DND-41 (cell line): ENCODE results near the gene TDRD12.
"Not testable (repeated sequence)": the region's sequence is repeated elsewhere in the genome, so short reads cannot be mapped to it uniquely, and the experiment has no call there.

Source experiments
- ATAC-seq: fragments of 200-7000 bp; cut with Tn5 transposase; 3 replicates; pipeline ENCODE4 v1.9.1; 2021; ENCODE audit warnings: low read depth; ENCODE audit not compliant: insufficient read depth
- DNase-seq: peaks from one replicate; pipeline ENCODE4 v3.0.0-alpha.2; 2020
- H2AFZ ChIP-seq: 2 replicates; pipeline ENCODE4 v1.6.0; 2012; ENCODE audit warnings: low read depth, low read length
- H3K27ac ChIP-seq: 2 replicates; pipeline ENCODE4 v1.5.1; 2012; ENCODE audit warnings: low read length, inconsistent platforms
- H3K27me3 ChIP-seq: fragments of 200-600 bp; sonication (generic); 2 replicates; pipeline ENCODE4 v1.6.0; 2012; ENCODE audit warnings: low read length, mild to moderate bottlenecking, inconsistent platforms; ENCODE audit not compliant: insufficient read depth, poor library complexity
- H3K36me3 ChIP-seq: 2 replicates; pipeline ENCODE4 v1.5.1; 2012; ENCODE audit warnings: low read length, inconsistent platforms; ENCODE audit not compliant: insufficient read depth
- H3K4me1 ChIP-seq: 2 replicates; pipeline ENCODE4 v1.5.1; 2012; ENCODE audit warnings: mild to moderate bottlenecking, low read length; ENCODE audit not compliant: insufficient read depth
- H3K4me2 ChIP-seq: 2 replicates; pipeline ENCODE4 v1.6.0; 2012; ENCODE audit warnings: mild to moderate bottlenecking, moderate library complexity, low read length, inconsistent platforms; ENCODE audit not compliant: insufficient read depth
- H3K4me3 ChIP-seq, 2 experiments: fragments of 200-600 bp in 1 of 2; shearing (Covaris generic) in 1 of 2; 2 replicates each; pipeline ENCODE4 v1.5.1; 2012 to 2016; ENCODE audit warnings: inconsistent platforms in 2 of 2, low read length in 2 of 2, mild to moderate bottlenecking in 2 of 2, low read depth in 1 of 2, moderate library complexity in 1 of 2
- H3K79me2 ChIP-seq: 2 replicates; pipeline ENCODE4 v1.6.0; 2012; ENCODE audit warnings: low read length, inconsistent platforms; ENCODE audit not compliant: insufficient read depth
- H3K9ac ChIP-seq: 2 replicates; pipeline ENCODE4 v1.6.0; 2012; ENCODE audit warnings: low read depth, mild to moderate bottlenecking, inconsistent platforms, low read length, moderate library complexity
- H3K9me3 ChIP-seq: 2 replicates; pipeline ENCODE4 v1.5.1; 2012; ENCODE audit warnings: low read length, moderate library complexity, mild to moderate bottlenecking, inconsistent platforms; ENCODE audit not compliant: insufficient read depth, severe bottlenecking
- H4K20me1 ChIP-seq: 2 replicates; pipeline ENCODE4 v1.6.0; 2012; ENCODE audit warnings: low read length; ENCODE audit not compliant: insufficient read depth
- EZH2 ChIP-seq: IDR thresholded peaks from 3 replicates; pipeline ENCODE4 v1.6.1; 2012; ENCODE audit warnings: borderline replicate concordance, low read depth, mild to moderate bottlenecking, moderate library complexity, low read length, inconsistent platforms; ENCODE audit not compliant: severe bottlenecking
- TF ChIP-seq, protein P1 (sequence below): IDR thresholded peaks from 2 replicates; pipeline ENCODE4 v1.5.1; 2012; ENCODE audit warnings: borderline replicate concordance, low read length, moderate library complexity, mild to moderate bottlenecking; ENCODE audit not compliant: poor library complexity, severe bottlenecking; ENCODE audit errors: extremely low read depth

Gene TDRD12

GRCh38 chr19:32691291-32691951 lies 28.1 kb upstream of the TDRD12 start, which contains the start of gene NUDT19:
NUDT19 (plus strand) TSS chr19:32691821; CDS start chr19:32691961, 140 bp downstream.
- H3K36me3 ChIP-seq: peaks cover 22% of the 10 kb centered on the region
- DNase-seq: peak; percentile 91
- ATAC-seq: peak; percentile 91
- TF ChIP-seq, protein P1, sequence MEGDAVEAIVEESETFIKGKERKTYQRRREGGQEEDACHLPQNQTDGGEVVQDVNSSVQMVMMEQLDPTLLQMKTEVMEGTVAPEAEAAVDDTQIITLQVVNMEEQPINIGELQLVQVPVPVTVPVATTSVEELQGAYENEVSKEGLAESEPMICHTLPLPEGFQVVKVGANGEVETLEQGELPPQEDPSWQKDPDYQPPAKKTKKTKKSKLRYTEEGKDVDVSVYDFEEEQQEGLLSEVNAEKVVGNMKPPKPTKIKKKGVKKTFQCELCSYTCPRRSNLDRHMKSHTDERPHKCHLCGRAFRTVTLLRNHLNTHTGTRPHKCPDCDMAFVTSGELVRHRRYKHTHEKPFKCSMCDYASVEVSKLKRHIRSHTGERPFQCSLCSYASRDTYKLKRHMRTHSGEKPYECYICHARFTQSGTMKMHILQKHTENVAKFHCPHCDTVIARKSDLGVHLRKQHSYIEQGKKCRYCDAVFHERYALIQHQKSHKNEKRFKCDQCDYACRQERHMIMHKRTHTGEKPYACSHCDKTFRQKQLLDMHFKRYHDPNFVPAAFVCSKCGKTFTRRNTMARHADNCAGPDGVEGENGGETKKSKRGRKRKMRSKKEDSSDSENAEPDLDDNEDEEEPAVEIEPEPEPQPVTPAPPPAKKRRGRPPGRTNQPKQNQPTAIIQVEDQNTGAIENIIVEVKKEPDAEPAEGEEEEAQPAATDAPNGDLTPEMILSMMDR: no peak
- no peak for TF ChIP-seq EZH2
- H4K20me1 ChIP-seq: peaks cover 10% of the 10 kb centered on the region
- H3K4me3 ChIP-seq: peak within 1 kb of the TSS; percentile 46 to 89; a peak in 3 of 4 replicates
- H3K27ac ChIP-seq: peak within 1 kb of the TSS; percentile 71
- peak within 1 kb of the TSS; percentile 80 for H2AFZ ChIP-seq
- peak within 1 kb of the TSS; percentile 75 for H3K4me2 ChIP-seq
- H3K27me3 ChIP-seq: no peaks in the 10 kb centered on the region
- peaks cover 2% of the 10 kb centered on the region for H3K9me3 ChIP-seq
- peak within 1 kb of the TSS; percentile 94 for H3K9ac ChIP-seq
- peaks cover 52% of the 10 kb centered on the region for H3K79me2 ChIP-seq
- H3K4me1 ChIP-seq: peaks cover 45% of the 10 kb centered on the region

- peaks cover 29% of the 10 kb centered on the region for H3K36me3 ChIP-seq
- peaks cover 59% of the 10 kb centered on the region for H3K79me2 ChIP-seq
- H4K20me1 ChIP-seq: peaks cover 15% of the 10 kb centered on the region
- H3K4me3 ChIP-seq: peak overlapping the region; percentile 46 to 89; a peak in 3 of 4 replicates
- peaks cover 45% of the 10 kb centered on the region for H3K4me1 ChIP-seq
- peaks cover 2% of the 10 kb centered on the region for H3K9me3 ChIP-seq
- no peak for TF ChIP-seq EZH2
- peak overlapping the region; percentile 75 for H3K4me2 ChIP-seq
- ATAC-seq (peak; percentile 55), DNase-seq (peak; percentile 67)
- peak overlapping the region; percentile 94 for H3K9ac ChIP-seq
- H2AFZ ChIP-seq: peak overlapping the region; percentile 80
- peak overlapping the region; percentile 71 for H3K27ac ChIP-seq
- no peaks in the 10 kb centered on the region for H3K27me3 ChIP-seq
Measured at GRCh38 chr19:32691952-32692726, 27.4 kb upstream of the TDRD12 start.

DNA sequence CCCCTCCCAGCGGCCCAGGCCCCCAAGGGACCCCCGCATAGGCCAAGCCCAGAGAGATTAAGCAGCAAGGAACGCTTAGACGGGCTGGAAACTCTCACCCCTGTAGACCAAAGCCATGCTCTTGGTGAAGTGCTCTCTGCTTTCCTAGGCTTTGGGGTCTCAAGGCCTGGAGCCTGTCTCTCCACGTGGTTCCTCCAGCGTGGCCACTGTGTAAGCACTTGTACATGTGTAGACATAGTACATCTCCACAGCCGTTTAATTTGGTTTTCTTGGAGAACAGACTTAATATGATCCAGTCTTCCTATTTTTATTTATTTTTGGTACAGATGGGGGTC lies 26.9 kb upstream of the TDRD12 start:
- H2AFZ ChIP-seq: peak overlapping the region; percentile 80
- peak overlapping the region; percentile 71 for H3K27ac ChIP-seq
- H3K27me3 ChIP-seq: no peaks in the 10 kb centered on the region
- peak overlapping the region; percentile 75 for H3K4me2 ChIP-seq
- peaks cover 35% of the 10 kb centered on the region for H3K36me3 ChIP-seq
- H3K4me3 ChIP-seq: peak overlapping the region; percentile 46 to 89; a peak in 3 of 4 replicates
- peaks cover 18% of the 10 kb centered on the region for H4K20me1 ChIP-seq
- TF ChIP-seq EZH2: no peak
- TF ChIP-seq, protein P1: no peak
- no peak for DNase-seq
- peaks cover 2% of the 10 kb centered on the region for H3K9me3 ChIP-seq
- peak; percentile 20 for ATAC-seq
- peaks cover 45% of the 10 kb centered on the region for H3K4me1 ChIP-seq
- peak overlapping the region; percentile 94 for H3K9ac ChIP-seq
- H3K79me2 ChIP-seq: peaks cover 64% of the 10 kb centered on the region

- H3K4me2 ChIP-seq: peak overlapping the region; percentile 75
- not testable (repeated sequence) for ATAC-seq, H3K9me3 ChIP-seq, H3K27me3 ChIP-seq
- DNase-seq: peak; percentile 60
- peaks cover 69% of the 10 kb centered on the region for H3K79me2 ChIP-seq
- H3K9ac ChIP-seq: peak overlapping the region; percentile 94
- peaks cover 40% of the 10 kb centered on the region for H3K36me3 ChIP-seq
- peaks cover 45% of the 10 kb centered on the region for H3K4me1 ChIP-seq
- H2AFZ ChIP-seq: 0 out of 2 replicates have a peak overlapping the region, but pooled peaks have one; percentile 80
- H4K20me1 ChIP-seq: peaks cover 18% of the 10 kb centered on the region
- peak overlapping the region; percentile 46 to 89; a peak in 3 of 4 replicates for H3K4me3 ChIP-seq
- H3K27ac ChIP-seq: peak overlapping the region; percentile 71; the same call in 1 of the 2 replicates
Measured at GRCh38 chr19:32693151-32694108, 26.1 kb upstream of the TDRD12 start.

GRCh38 chr19:32694316-32694715 lies 25.3 kb upstream of the TDRD12 start:
- Histone ChIP-seq H4K20me1 (peaks cover 18% of the 10 kb centered on the region), H3K4me3 (peak overlapping the region in 1 of 2 experiments; percentile 37; a peak in 2 of 4 replicates), H3K79me2 (peaks cover 75% of the 10 kb centered on the region), H3K36me3 (peaks cover 49% of the 10 kb centered on the region), H3K4me2 (peak overlapping the region; percentile 75), H3K4me1 (peaks cover 45% of the 10 kb centered on the region)
- H2AFZ ChIP-seq, H3K9ac ChIP-seq, H3K9me3 ChIP-seq, DNase-seq, H3K27me3 ChIP-seq, ATAC-seq, H3K27ac ChIP-seq: not testable (repeated sequence)
